Astrocyte (in vitro differentiated cells and primary cell): ENCODE data around the gene SLC25A10. TPM values are rescaled to one million over a fixed set of nuclear protein-coding genes. Genes with fewer than 3 reads are reported as not detected.

Experiments
- DNase-seq: peaks from one replicate; pipeline ENCODE4 v3.0.0-alpha.2; 2010; ENCODE audit warnings: low read depth
- FAIRE-seq: peaks from 2 replicates; lab custom pipeline; 2011; peaks lifted over from hg19 to GRCh38; lab: Jason Lieb, UNC
- H2AFZ ChIP-seq: 2 replicates; pipeline ENCODE4 v1.6.0; 2012; ENCODE audit warnings: low read depth, low read length, inconsistent platforms
- H3K27ac ChIP-seq: 2 replicates; pipeline ENCODE4 v1.5.1; 2011; ENCODE audit warnings: low read depth, low read length, inconsistent platforms
- H3K27me3 ChIP-seq: 2 replicates; pipeline ENCODE4 v1.6.0; 2011; ENCODE audit warnings: low read length, inconsistent platforms; ENCODE audit not compliant: insufficient read depth
- H3K36me3 ChIP-seq: 2 replicates; pipeline ENCODE4 v1.5.1; 2011; ENCODE audit warnings: low read length, inconsistent platforms; ENCODE audit not compliant: insufficient read depth
- H3K4me1 ChIP-seq: 2 replicates; pipeline ENCODE4 v1.5.1; 2011; ENCODE audit warnings: low read length, inconsistent platforms; ENCODE audit not compliant: insufficient read depth
- H3K4me2 ChIP-seq: 2 replicates; pipeline ENCODE4 v1.6.0; 2012; ENCODE audit warnings: low read length, inconsistent platforms
- H3K4me3 ChIP-seq: 2 replicates; pipeline ENCODE4 v1.5.1; 2011; ENCODE audit warnings: low read depth, mild to moderate bottlenecking, low read length, inconsistent platforms; ENCODE audit not compliant: insufficient read depth
- H3K79me2 ChIP-seq: 2 replicates; pipeline ENCODE4 v1.6.0; 2012; ENCODE audit warnings: mild to moderate bottlenecking, low read length, inconsistent platforms; ENCODE audit not compliant: insufficient read depth
- H3K9ac ChIP-seq: 2 replicates; pipeline ENCODE4 v1.6.0; 2012; ENCODE audit warnings: mild to moderate bottlenecking, low read length, inconsistent platforms
- H3K9me3 ChIP-seq: 2 replicates; pipeline ENCODE4 v1.5.1; 2012; ENCODE audit warnings: low read depth, mild to moderate bottlenecking, low read length, inconsistent platforms; ENCODE audit not compliant: insufficient read depth
- H4K20me1 ChIP-seq: 2 replicates; pipeline ENCODE4 v1.6.0; 2012; ENCODE audit warnings: low read length, inconsistent platforms; ENCODE audit not compliant: insufficient read depth
- H3K27ac Mint-ChIP-seq: one replicate; pipeline ENCODE4 v1.8.0; 2021; ENCODE audit warnings: mild to moderate bottlenecking, mixed read lengths; ENCODE audit not compliant: unreplicated experiment
- H3K27me3 Mint-ChIP-seq: one replicate; pipeline ENCODE4 v1.8.0; 2021; ENCODE audit warnings: low read depth, mixed read lengths; ENCODE audit not compliant: unreplicated experiment
- H3K36me3 Mint-ChIP-seq: one replicate; pipeline ENCODE4 v1.8.0; 2021; ENCODE audit warnings: low read depth, mixed read lengths; ENCODE audit not compliant: unreplicated experiment
- H3K4me1 Mint-ChIP-seq: one replicate; pipeline ENCODE4 v1.8.0; 2021; ENCODE audit warnings: low read depth, mixed read lengths; ENCODE audit not compliant: unreplicated experiment
- H3K4me3 Mint-ChIP-seq: one replicate; pipeline ENCODE4 v1.8.0; 2021; ENCODE audit warnings: mild to moderate bottlenecking, moderate library complexity, mixed read lengths; ENCODE audit not compliant: unreplicated experiment
- H3K9me3 Mint-ChIP-seq: one replicate; pipeline ENCODE4 v1.8.0; 2021; ENCODE audit warnings: mild to moderate bottlenecking, mixed read lengths; ENCODE audit not compliant: unreplicated experiment
- CTCF ChIP-seq: IDR thresholded peaks from 2 replicates; pipeline ENCODE4 v1.5.1; 2011; ENCODE audit warnings: low read depth, mild to moderate bottlenecking, inconsistent platforms, low read length, moderate library complexity; ENCODE audit not compliant: insufficient read depth
- EZH2 ChIP-seq: IDR thresholded peaks from 2 replicates; pipeline ENCODE4 v1.6.1; 2012; ENCODE audit warnings: mild to moderate bottlenecking, low read length, inconsistent platforms; ENCODE audit not compliant: insufficient read depth
- total RNA-seq: library from RNA; stranded (reverse); gene quantifications from 2 replicates; pipeline ENCODE4 v1.2.1, GENCODE V29; 2021

The SLC25A10 gene
- total RNA-seq, 1 donor from 2014 or later, result 9.3 TPM

- no peaks in the 10 kb centered on the region for H3K27me3 Mint-ChIP-seq
- no peak overlapping the region for H3K4me3 Mint-ChIP-seq
- Histone ChIP-seq H3K9ac (no peak overlapping the region), H3K4me2 (no peak overlapping the region), H3K4me3 (no peak overlapping the region), H3K9me3 (no peaks in the 10 kb centered on the region), H3K4me1 (peaks cover 22% of the 10 kb centered on the region), H3K79me2 (peaks cover 13% of the 10 kb centered on the region), H2AFZ (no peak overlapping the region), H4K20me1 (peaks cover 18% of the 10 kb centered on the region), H3K27ac (no peak overlapping the region), H3K36me3 (no peaks in the 10 kb centered on the region), H3K27me3 (no peaks in the 10 kb centered on the region)
- H3K36me3 Mint-ChIP-seq, result no peaks in the 10 kb centered on the region
- peaks cover 2% of the 10 kb centered on the region for H3K4me1 Mint-ChIP-seq
- H3K27ac Mint-ChIP-seq, result no peak overlapping the region
- FAIRE-seq (no peak), DNase-seq (no peak)
- TF ChIP-seq EZH2, result no peak
- no peak for TF ChIP-seq CTCF
- H3K9me3 Mint-ChIP-seq, result no peaks in the 10 kb centered on the region
These were observed 4.0 kb downstream of the SLC25A10 start for GRCh38 chr17:81715872-81716673.

- FAIRE-seq (no peak), DNase-seq (no peak)
- H2AFZ ChIP-seq, result no peak overlapping the region
- peaks cover 13% of the 10 kb centered on the region for H3K79me2 ChIP-seq
- no peak overlapping the region for H3K4me3 ChIP-seq
- no peak overlapping the region for H3K9ac ChIP-seq
- H3K4me1 ChIP-seq, result peaks cover 17% of the 10 kb centered on the region
- H4K20me1 ChIP-seq, result peaks cover 18% of the 10 kb centered on the region
- H3K27me3 Mint-ChIP-seq, result no peaks in the 10 kb centered on the region
- no peaks in the 10 kb centered on the region for H3K36me3 ChIP-seq
- H3K27ac Mint-ChIP-seq, result no peak overlapping the region
- no peaks in the 10 kb centered on the region for H3K27me3 ChIP-seq
- no peak overlapping the region for H3K27ac ChIP-seq
- H3K9me3 Mint-ChIP-seq, result no peaks in the 10 kb centered on the region
- no peak overlapping the region for H3K4me3 Mint-ChIP-seq
- H3K4me1 Mint-ChIP-seq, result peaks cover 2% of the 10 kb centered on the region
- no peaks in the 10 kb centered on the region for H3K36me3 Mint-ChIP-seq
- no peak overlapping the region for H3K4me2 ChIP-seq
- TF ChIP-seq EZH2, result no peak
- no peak for TF ChIP-seq CTCF
- no peaks in the 10 kb centered on the region for H3K9me3 ChIP-seq
These were observed 4.6 kb downstream of the SLC25A10 start for GRCh38 chr17:81716674-81716996.

- Mint-ChIP-seq H3K9me3 (no peaks in the 10 kb centered on the region), H3K4me1 (peaks cover 2% of the 10 kb centered on the region), H3K36me3 (no peaks in the 10 kb centered on the region), H3K27ac (no peak overlapping the region), H3K4me3 (no peak overlapping the region), H3K27me3 (no peaks in the 10 kb centered on the region)
- Histone ChIP-seq H3K79me2 (peaks cover 13% of the 10 kb centered on the region), H3K4me3 (no peak overlapping the region), H3K27ac (no peak overlapping the region), H3K9ac (no peak overlapping the region), H3K4me2 (no peak overlapping the region), H3K36me3 (no peaks in the 10 kb centered on the region), H2AFZ (no peak overlapping the region), H3K4me1 (peaks cover 13% of the 10 kb centered on the region), H3K27me3 (no peaks in the 10 kb centered on the region), H3K9me3 (no peaks in the 10 kb centered on the region), H4K20me1 (peaks cover 18% of the 10 kb centered on the region)
- no peak for DNase-seq
- no peak for TF ChIP-seq CTCF
- TF ChIP-seq EZH2, result no peak
- no peak for FAIRE-seq
These were observed 5.1 kb downstream of the SLC25A10 start for GRCh38 chr17:81717049-81717765.
